ENCODE measurements around the gene EXOC3L1.

DNA sequence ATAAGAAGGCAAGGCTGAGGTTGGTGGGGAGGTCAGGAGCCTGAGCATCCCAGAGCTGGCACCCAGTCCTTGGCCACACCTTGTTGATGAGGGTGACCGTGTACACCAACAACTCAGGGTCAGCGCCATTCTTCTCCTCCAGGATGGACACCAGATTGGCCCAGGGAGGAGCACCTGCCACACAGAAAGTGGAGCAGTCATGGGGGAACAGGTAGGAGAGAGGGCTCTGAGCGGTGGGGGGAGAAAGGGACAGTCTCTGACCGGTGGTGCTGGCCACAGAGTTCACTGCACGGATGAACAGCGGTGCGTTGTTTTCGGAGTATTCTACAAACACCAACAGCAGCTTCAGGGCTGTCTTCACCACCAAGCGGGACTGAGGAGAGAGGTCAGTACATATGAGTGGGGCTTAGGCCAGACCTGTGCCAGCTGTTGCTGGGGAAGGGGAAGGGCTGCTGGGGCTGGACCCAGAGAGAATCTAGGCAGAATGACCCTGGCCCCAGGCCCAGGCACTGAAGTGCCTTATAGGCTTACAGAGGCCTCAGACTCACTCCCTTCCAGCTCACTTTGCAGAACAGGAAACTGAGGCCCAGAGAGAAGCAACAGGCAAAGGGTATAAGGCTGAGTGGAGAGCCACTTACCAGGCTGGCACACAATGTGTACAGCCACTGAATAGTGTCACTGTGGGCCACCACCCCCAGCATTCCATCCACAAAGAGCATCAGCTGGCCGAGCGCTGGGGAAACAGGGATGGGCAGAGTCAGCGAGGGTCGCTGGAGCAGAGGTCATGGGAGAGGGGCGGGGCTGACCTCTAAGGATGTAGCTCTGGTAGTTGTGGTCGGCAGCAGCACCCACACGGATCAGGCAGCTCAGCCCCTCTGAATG is 47.7 kb upstream of the EXOC3L1 start:
- TF ChIP-seq POLR2A (IDR thresholded peaks at IDR 0.05; ENCODE audit: low read length) = no peak
- TF ChIP-seq GATA1 (IDR thresholded peaks at IDR 0.05; ENCODE audit: low read depth, low read length) = no peak
